WTC11 (cell line): ENCODE data around the gene LAGE3. TPM values are rescaled to one million over a fixed set of nuclear protein-coding genes. Genes with fewer than 3 reads are reported as not detected.

Experiments
- ATAC-seq: fragments of 200-7000 bp; cut with Tn5 transposase; 2 replicates; pipeline ENCODE4 v1.10.0; 2021; ENCODE audit warnings: mild to moderate bottlenecking, moderate library complexity
- CTCF ChIA-PET: fragments of 300-600 bp; sonication (Branson Sonifier 250); formaldehyde crosslinking; loops from one replicate; lab custom pipeline; 2021; ENCODE audit warnings: antibody characterized with exemption; lab: Charles Lee
- POLR2A ChIA-PET: fragments of 350-600 bp; sonication (Branson Sonifier 250); formaldehyde crosslinking; loops from one replicate; lab custom pipeline; 2021; ENCODE audit warnings: antibody characterized with exemption; lab: Charles Lee
- DNase-seq: peaks from one replicate; pipeline ENCODE4 v3.0.0; 2021; ENCODE audit warnings: low spot score
- H3K27ac Mint-ChIP-seq: 2 replicates; pipeline ENCODE4 v1.8.0; 2021; ENCODE audit warnings: mixed read lengths
- H3K27me3 Mint-ChIP-seq: 2 replicates; pipeline ENCODE4 v1.8.0; 2021; ENCODE audit warnings: low read depth, mild to moderate bottlenecking, moderate library complexity, mixed read lengths
- H3K36me3 Mint-ChIP-seq: 2 replicates; pipeline ENCODE4 v1.8.0; 2021; ENCODE audit warnings: mixed read lengths
- H3K4me1 Mint-ChIP-seq: 2 replicates; pipeline ENCODE4 v1.8.0; 2022; ENCODE audit warnings: mixed read lengths
- H3K4me3 Mint-ChIP-seq: 2 replicates; pipeline ENCODE4 v1.8.0; 2021; ENCODE audit warnings: mild to moderate bottlenecking, moderate library complexity, mixed read lengths
- H3K9me3 Mint-ChIP-seq: 2 replicates; pipeline ENCODE4 v1.8.0; 2021; ENCODE audit warnings: mixed read lengths
- ATF1 ChIP-seq: sonication (generic); formaldehyde crosslinking; IDR thresholded peaks from 2 replicates; pipeline ENCODE4 v1.8.1; 2023; ENCODE audit warnings: mild to moderate bottlenecking, moderate library complexity, missing genetic modification reagents
- ATF2 ChIP-seq: sonication (generic); formaldehyde crosslinking; IDR thresholded peaks from 2 replicates; pipeline ENCODE4 v1.8.1; 2022; ENCODE audit warnings: low read depth, missing genetic modification reagents, borderline replicate concordance
- CREM ChIP-seq: sonication (generic); formaldehyde crosslinking; IDR thresholded peaks from 2 replicates; pipeline ENCODE4 v1.8.1; 2022; ENCODE audit warnings: mild to moderate bottlenecking, missing genetic modification reagents, moderate library complexity
- E2F4 ChIP-seq: sonication (generic); formaldehyde crosslinking; IDR thresholded peaks from 2 replicates; pipeline ENCODE4 v1.8.1; 2022; ENCODE audit warnings: low read depth, mild to moderate bottlenecking, moderate library complexity, missing genetic modification reagents, borderline replicate concordance
- ESRRA ChIP-seq: sonication (generic); formaldehyde crosslinking; IDR thresholded peaks from 2 replicates; pipeline ENCODE4 v1.8.1; 2022; ENCODE audit warnings: mild to moderate bottlenecking, missing genetic modification reagents, borderline replicate concordance
- FOXK1 ChIP-seq: sonication (generic); formaldehyde crosslinking; IDR thresholded peaks from 2 replicates; pipeline ENCODE4 v1.8.0; 2022; ENCODE audit warnings: mild to moderate bottlenecking, moderate library complexity, missing genetic modification reagents
- FOXP1 ChIP-seq: sonication (generic); formaldehyde crosslinking; IDR thresholded peaks from 2 replicates; pipeline ENCODE4 v1.8.0; 2022; ENCODE audit warnings: missing genetic modification reagents, mild to moderate bottlenecking, moderate library complexity, borderline replicate concordance
- FOXP4 ChIP-seq: sonication (generic); formaldehyde crosslinking; IDR thresholded peaks from 2 replicates; pipeline ENCODE4 v1.8.0; 2022; ENCODE audit warnings: mild to moderate bottlenecking, missing genetic modification reagents
- JUN ChIP-seq: sonication (generic); formaldehyde crosslinking; IDR thresholded peaks from 2 replicates; pipeline ENCODE4 v1.8.0; 2023; ENCODE audit warnings: mild to moderate bottlenecking, missing genetic modification reagents
- MAX ChIP-seq: sonication (generic); formaldehyde crosslinking; IDR thresholded peaks from 2 replicates; pipeline ENCODE4 v1.8.0; 2022; ENCODE audit warnings: mild to moderate bottlenecking, missing genetic modification reagents
- MLX ChIP-seq: sonication (generic); formaldehyde crosslinking; IDR thresholded peaks from 2 replicates; pipeline ENCODE4 v1.8.1; 2023; ENCODE audit warnings: mild to moderate bottlenecking, missing genetic modification reagents, moderate library complexity
- NFYB ChIP-seq: sonication (generic); formaldehyde crosslinking; conservative IDR thresholded peaks from 2 replicates; pipeline ENCODE4 v1.8.0; 2022; ENCODE audit warnings: low read depth, missing genetic modification reagents
- NR1H2 ChIP-seq: sonication (generic); formaldehyde crosslinking; IDR thresholded peaks from 2 replicates; pipeline ENCODE4 v1.9.0; 2021; ENCODE audit warnings: mild to moderate bottlenecking, moderate library complexity, missing genetic modification reagents
- NR2C2 ChIP-seq: sonication (generic); formaldehyde crosslinking; IDR thresholded peaks from 2 replicates; pipeline ENCODE4 v1.8.0; 2022; ENCODE audit warnings: mild to moderate bottlenecking, missing genetic modification reagents
- PRDM15 ChIP-seq: sonication (generic); formaldehyde crosslinking; IDR thresholded peaks from 2 replicates; pipeline ENCODE4 v1.8.0; 2022; ENCODE audit warnings: missing genetic modification reagents
- RELA ChIP-seq: sonication (generic); formaldehyde crosslinking; IDR thresholded peaks from 2 replicates; pipeline ENCODE4 v1.8.1; 2022; ENCODE audit warnings: missing genetic modification reagents, mild to moderate bottlenecking, borderline replicate concordance
- RORB ChIP-seq: fragments of 250-450 bp; sonication (Bioruptor Pico); IDR thresholded peaks from 2 replicates; pipeline ENCODE4 v1.9.0; 2021; ENCODE audit warnings: mild to moderate bottlenecking
- SP1 ChIP-seq: sonication (generic); formaldehyde crosslinking; conservative IDR thresholded peaks from 2 replicates; pipeline ENCODE4 v1.8.1; 2022; ENCODE audit warnings: missing genetic modification reagents
- ZNF138 ChIP-seq: sonication (generic); formaldehyde crosslinking; conservative IDR thresholded peaks from 2 replicates; pipeline ENCODE4 v1.8.1; 2022; ENCODE audit warnings: mild to moderate bottlenecking, moderate library complexity, missing genetic modification reagents
- ZNF232 ChIP-seq: sonication (generic); formaldehyde crosslinking; IDR thresholded peaks from 2 replicates; pipeline ENCODE4 v1.8.0; 2022; ENCODE audit warnings: mild to moderate bottlenecking, missing genetic modification reagents
- ZNF317 ChIP-seq: sonication (generic); formaldehyde crosslinking; IDR thresholded peaks from 2 replicates; pipeline ENCODE4 v1.8.1; 2023; ENCODE audit warnings: low read depth, mild to moderate bottlenecking, moderate library complexity, missing genetic modification reagents, borderline replicate concordance
- ZNF512 ChIP-seq: sonication (generic); formaldehyde crosslinking; IDR thresholded peaks from 2 replicates; pipeline ENCODE4 v1.8.1; 2022; ENCODE audit warnings: missing genetic modification reagents, borderline replicate concordance
- total RNA-seq: library from RNA; stranded (reverse); gene quantifications from 3 replicates; pipeline ENCODE4 v1.2.3, GENCODE V29; 2021

LAGE3 gene
- total RNA-seq, 1 experiment from 2014 or later, result 46.1 TPM

- Mint-ChIP-seq H3K36me3 (peaks cover 15% of the 10 kb centered on the region), H3K27ac (no peak overlapping the region), H3K4me3 (no peak overlapping the region), H3K9me3 (no peaks in the 10 kb centered on the region), H3K4me1 (peaks cover 5% of the 10 kb centered on the region), H3K27me3 (no peaks in the 10 kb centered on the region; the same call in 1 of the 2 replicates)
- no peak for TF ChIP-seq ZNF317
- TF ChIP-seq RORB (CRISPR knock-in tag), result no peak
- ATAC-seq, result no peak
- ChIA-PET CTCF (no interaction called here), POLR2A (no interaction called here)
- no peak for DNase-seq
Measured at GRCh38 chrX:154511761-154512160, 32.7 kb upstream of the LAGE3 start.

- CTCF ChIA-PET, result no interaction called here
- Mint-ChIP-seq H3K36me3 (peaks cover 15% of the 10 kb centered on the region), H3K9me3 (no peaks in the 10 kb centered on the region), H3K27ac (no peak overlapping the region), H3K4me1 (no peaks in the 10 kb centered on the region), H3K27me3 (no peaks in the 10 kb centered on the region; the same call in 1 of the 2 replicates), H3K4me3 (no peak overlapping the region)
- TF ChIP-seq E2F4, result no peak
- TF ChIP-seq SP1 (CRISPR knock-in tag), result no peak
- no peak for TF ChIP-seq CREM (CRISPR knock-in tag)
- TF ChIP-seq NR2C2 (CRISPR knock-in tag), result no peak
- TF ChIP-seq FOXP1, result no peak
- no peak for TF ChIP-seq FOXK1 (CRISPR knock-in tag)
- TF ChIP-seq ATF2 (CRISPR knock-in tag), result no peak
- no peak for TF ChIP-seq MLX (CRISPR knock-in tag)
- no peak for TF ChIP-seq PRDM15 (CRISPR knock-in tag)
- POLR2A ChIA-PET, result no interaction called here
- ATAC-seq (no peak), DNase-seq (no peak)
Measured at GRCh38 chrX:154509455-154509854, 30.4 kb upstream of the LAGE3 start.

- no peaks in the 10 kb centered on the region for H3K4me1 Mint-ChIP-seq
- CTCF ChIA-PET, result no interaction called here
- H3K4me3 Mint-ChIP-seq, result no peak overlapping the region
- no peak overlapping the region for H3K27ac Mint-ChIP-seq
- ATAC-seq (no peak), DNase-seq (no peak)
- no peaks in the 10 kb centered on the region for H3K27me3 Mint-ChIP-seq
- peaks cover 15% of the 10 kb centered on the region for H3K36me3 Mint-ChIP-seq
- no peaks in the 10 kb centered on the region for H3K9me3 Mint-ChIP-seq
- POLR2A ChIA-PET, result no interaction called here
- no peak for TF ChIP-seq NR1H2 (CRISPR knock-in tag)
- TF ChIP-seq ESRRA (CRISPR knock-in tag), result no peak
- no peak for TF ChIP-seq ZNF232 (CRISPR knock-in tag)
- no peak for TF ChIP-seq FOXK1 (CRISPR knock-in tag)
- TF ChIP-seq JUN (CRISPR knock-in tag), result no peak
- no peak for TF ChIP-seq RELA (CRISPR knock-in tag)
- TF ChIP-seq MAX (CRISPR knock-in tag), result no peak
- no peak for TF ChIP-seq ATF1 (CRISPR knock-in tag)
- TF ChIP-seq FOXP4, result no peak
- TF ChIP-seq FOXP1, result no peak
- TF ChIP-seq ZNF512 (CRISPR knock-in tag), result no peak
- no peak for TF ChIP-seq NFYB
- TF ChIP-seq ZNF138 (CRISPR knock-in tag), result no peak
Measured at GRCh38 chrX:154508384-154508745, 29.3 kb upstream of the LAGE3 start.
